ENCODE measurements around the gene STK38.
"Not testable (repeated sequence)": the region's sequence is repeated elsewhere in the genome, so short reads cannot be mapped to it uniquely, and the experiment has no call there.

The STK38 gene

DNA sequence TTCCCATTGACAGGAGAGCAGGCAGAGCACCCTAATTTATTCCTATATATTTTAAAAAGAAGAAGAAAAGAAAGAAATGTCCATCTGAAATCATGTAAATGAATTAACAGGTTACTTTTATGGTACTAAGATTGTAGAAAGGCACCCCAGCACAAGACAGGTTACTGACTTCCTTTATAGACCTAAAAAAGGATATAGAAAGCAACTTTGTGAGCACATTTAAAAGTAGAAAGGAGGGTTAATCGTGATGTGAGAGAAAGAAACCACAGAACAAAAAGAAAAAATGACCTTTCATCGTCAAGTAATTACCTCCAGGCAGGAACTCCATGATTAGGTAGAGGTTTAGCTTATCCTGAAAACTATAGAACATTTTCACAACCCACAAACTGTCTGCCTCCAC lies 29.9 kb downstream of the STK38 start:
- DNase-seq: no peak

DNA sequence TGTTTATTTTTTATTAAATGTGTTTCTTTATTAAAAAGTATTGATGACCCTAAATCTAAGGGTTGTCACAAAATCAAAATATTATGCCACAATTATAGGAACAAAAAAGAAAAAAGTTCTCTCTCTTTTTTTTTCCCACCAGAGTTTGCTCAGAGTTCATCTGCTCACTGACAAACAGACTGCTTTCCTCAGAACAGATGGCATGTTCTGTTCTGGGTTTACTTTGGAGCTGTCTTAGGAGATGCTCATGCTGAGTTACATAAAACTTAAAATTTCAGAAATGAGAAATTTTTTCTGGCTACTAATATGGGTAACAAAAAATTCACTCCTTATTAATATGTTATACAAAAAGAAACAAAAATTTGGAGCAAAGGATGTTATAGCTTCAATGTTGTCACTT lies 30.3 kb downstream of the STK38 start:
- DNase-seq: no peak

GRCh38 chr6:36516559-36516958 lies 30.7 kb downstream of the STK38 start:
- DNase-seq: no peak

GRCh38 chr6:36515844-36516243 lies 31.4 kb downstream of the STK38 start:
- DNase-seq: no peak

DNA sequence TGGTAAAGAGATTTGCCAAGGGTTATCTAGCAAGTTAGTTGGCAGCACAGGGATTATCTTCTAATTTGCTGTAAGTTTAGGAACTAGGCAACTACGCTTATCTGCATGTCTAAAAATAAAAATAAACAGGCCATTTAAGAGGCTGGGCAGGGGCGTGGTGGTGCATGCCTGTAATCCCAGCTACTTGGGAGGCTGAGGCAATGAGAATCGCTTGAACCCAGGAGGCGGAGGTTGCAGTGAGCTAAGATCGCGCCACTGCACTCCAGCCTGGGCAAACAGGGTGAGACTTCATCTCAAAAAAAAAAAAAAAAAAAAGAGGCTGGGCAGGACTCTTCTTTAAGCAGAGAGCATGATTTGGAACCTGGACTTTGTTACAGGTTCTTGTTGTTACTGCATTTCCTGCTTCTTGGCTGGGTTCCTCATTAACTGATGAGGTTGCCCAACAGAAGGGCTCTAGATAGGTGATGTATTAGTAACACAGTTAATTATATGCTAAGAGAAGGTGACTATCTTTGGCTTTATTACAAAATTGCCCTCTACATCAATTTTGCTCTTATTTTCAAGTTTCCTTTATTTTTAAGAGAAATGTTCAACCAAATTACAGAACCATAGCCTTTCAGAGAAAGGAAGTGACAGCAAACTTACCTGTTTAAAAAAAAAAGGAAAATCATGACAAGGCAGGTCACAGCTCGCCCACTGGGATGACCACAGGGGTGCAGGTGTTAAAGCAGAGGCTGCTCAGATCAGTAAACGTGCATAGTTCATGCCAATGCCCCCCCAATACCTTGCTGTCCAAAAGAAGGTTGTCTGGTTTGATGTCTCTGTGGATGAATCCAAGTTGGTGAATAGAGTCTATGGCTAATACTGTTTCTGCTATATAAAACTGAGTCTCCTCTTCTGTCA lies 32.5 kb downstream of the STK38 start:
- DNase-seq: peak; percentile 27

DNA sequence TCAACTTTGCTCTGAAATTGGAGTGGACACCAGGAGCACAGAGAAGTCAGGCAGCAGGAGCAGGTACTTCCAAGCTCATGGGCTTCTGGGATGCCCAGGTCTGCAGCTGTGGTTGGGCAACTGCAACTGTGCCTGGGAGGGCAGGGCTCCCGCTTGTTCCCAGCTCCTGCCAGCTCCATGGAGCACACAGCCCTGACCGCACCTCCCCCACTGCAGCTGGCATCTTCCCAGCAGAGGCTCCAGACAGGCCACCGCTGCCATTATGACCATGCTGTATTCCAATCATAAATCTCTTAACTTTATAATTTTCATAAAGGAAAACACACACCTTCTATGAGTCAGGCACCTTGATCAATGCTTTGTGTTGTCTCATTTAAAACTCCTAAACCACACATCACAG lies 36.9 kb downstream of the STK38 start:
- no peak for DNase-seq

- no peak for DNase-seq
Observed at GRCh38 chr6:36508532-36508931, 38.7 kb downstream of the STK38 start.

GRCh38 chr6:36506611-36507010 lies 40.7 kb downstream of the STK38 start:
- DNase-seq: no peak

DNA sequence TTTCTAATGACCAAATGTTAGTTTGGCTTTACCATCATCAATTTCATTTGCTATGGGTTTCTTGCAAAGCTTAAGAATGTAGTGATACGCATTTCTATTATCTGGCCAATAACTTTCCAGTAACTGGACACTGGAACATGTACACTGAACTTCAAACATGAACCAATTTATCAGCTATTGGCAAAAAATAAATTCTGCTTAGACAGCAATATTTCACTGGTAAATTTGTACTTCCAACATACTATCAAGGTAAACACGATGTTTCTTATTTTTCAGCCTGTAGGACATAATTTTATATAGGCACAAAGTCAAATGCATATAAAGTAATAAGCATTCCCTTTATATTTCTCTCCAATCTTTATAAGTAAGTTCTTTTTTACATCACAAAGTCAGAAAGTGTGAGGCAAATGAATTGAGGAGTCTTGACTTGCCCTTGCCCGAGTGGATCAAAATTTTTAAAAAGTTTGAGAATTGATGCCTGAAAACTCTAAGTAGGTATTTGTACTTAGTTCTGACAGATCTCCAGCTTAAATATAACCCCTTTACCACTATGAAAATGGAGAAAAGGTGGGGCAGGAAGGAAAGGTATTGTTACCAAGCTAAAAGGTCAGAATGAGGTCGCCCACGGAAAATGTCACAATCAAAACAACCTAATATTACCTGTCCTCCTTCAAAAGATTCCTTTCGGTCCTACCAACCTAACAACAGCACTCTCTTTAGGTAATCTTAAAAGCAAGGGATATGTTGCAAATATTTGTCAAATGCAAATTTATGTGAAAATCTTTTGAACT lies 41.3 kb downstream of the STK38 start:
- no peak for DNase-seq

DNA sequence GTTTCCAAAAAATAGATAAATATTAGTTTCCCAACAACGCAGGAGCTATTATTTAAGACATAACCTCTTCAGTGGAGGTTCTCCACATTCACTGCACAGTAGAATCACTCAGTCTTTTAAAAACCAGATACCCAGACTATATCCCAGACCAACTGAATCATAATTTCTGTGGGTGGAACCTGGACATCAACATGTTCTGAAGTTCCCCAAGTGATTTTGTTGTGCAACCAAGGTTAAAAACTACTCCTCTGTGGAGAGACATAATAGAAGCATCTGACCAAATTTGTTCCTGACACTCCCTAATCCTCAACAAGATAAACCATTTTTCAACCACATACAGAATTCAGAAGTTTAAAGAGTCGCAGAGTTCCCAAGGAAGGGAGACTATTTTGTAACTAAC lies 42.3 kb downstream of the STK38 start:
- no peak for DNase-seq

DNA sequence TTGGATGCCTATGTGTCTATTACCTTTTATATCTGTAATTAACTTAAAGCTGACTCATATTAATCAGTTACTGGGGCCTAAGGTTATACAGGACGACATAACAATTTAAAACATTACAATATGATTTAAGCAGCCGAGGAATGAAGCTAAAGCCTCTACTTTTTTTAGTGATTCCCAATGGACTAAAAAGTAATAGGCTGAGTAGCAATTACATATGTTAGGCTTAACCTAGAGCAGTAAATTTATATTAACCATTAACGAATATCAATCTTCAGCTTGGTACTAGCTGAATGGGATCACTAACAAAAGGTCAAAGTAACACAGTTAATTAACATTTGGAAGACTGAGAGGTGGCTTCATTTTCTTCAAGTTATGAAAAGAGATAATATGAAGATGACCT lies 43.1 kb downstream of the STK38 start:
- DNase-seq: no peak

- no peak for DNase-seq
Observed at GRCh38 chr6:36501686-36502085, 45.6 kb downstream of the STK38 start.

DNA sequence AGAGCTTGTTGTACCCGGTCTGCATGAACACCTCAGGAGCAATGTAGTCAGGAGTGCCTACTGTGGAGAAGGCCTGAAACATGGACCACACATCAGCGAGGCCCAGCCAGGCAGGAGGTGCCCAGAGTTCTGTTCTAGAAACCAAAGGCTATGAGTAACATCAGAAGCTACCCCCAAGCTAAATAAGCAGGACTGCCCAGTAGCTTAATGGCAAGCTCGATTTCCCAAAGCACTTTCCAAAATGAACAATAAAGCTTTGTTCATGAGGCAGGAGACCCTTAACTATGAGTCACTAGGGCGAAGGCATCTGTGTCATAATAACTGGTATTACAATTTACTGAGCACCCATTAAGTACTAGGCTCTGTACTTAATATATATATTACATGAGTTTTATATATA lies 47.4 kb downstream of the STK38 start:
- DNase-seq: no peak

- no peak for DNase-seq
Observed at GRCh38 chr6:36495086-36495485, 52.2 kb downstream of the STK38 start.

DNA sequence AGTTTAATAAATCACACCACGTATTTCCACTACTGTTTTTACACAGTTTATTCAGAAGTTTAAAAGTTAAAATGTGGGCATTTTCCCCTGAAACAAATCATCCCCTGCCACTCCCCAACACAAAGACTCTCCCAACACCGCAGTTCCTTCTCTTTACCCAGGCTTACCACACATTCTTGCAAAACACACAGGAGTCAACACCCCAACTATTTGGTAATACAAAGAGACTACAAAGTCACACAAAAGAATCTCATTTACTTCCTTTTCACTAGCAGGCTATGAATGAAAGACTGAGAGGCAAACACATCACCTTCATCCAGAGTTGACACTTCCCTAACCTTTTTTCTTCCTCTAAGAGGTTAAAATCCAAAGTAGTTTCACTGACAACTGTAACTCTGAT lies 53.4 kb downstream of the STK38 start:
- no peak for DNase-seq

DNA sequence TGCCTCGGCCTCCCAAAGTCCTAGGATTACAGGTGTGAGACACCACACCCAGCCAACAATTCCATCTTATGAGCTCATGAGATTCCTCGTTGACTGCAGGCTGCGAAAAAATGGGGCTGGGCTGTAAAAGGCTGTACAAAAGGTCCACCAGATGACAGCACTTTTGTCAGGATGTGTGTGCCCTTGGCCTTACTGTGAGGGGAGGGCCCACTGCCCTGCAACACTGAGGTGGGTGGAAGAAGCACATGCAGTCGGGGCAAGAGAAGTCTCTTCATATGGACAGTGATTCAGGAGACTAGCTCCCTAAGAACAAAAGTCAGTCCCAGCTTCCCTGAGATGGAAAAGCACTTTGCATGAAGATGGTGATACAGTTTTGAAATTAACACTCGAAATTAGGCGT lies 54.0 kb downstream of the STK38 start:
- no peak for DNase-seq

DNA sequence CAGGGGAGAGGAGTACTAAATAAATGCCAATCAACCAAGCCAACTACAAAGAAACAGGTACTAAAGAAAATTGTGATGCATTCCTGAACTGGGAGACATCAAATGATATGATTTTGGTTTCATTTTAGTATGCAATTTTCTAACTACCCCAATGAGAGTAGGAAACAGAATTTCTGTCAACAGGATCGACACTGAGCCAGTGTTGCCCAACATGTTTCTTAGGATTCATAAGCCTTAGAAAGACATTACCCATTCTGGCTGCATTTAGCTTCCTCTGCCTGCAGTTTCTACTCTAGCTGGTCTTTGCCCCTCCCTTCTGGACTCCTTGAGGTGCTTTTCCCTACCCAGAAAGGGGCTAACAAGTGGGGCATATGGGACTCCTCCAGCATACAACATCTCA lies 54.7 kb downstream of the STK38 start:
- DNase-seq: no peak

DNA sequence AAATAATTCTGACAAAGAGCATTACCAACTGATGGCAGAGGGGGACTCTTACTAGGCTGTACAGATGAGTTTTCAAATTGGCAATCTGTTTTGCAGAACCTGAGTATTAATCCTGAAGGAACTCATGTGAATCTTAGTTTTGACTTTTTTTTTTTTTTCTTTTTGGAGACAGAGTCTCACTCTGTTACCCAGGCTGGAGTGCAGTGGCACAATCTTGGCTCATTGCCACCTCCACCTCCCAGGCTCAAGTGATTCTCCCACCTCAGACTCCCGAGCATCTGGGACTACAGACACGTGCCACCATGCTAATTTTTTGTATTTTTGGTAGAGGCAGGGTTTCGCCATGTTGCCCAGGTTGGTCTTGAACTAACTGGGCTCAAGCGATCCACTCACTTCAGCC lies 55.2 kb downstream of the STK38 start:
- no peak for DNase-seq

- DNase-seq: no peak
Observed at GRCh38 chr6:36491378-36491965, 55.8 kb downstream of the STK38 start.

GRCh38 chr6:36489426-36489825 lies 57.9 kb downstream of the STK38 start:
- no peak for DNase-seq

DNA sequence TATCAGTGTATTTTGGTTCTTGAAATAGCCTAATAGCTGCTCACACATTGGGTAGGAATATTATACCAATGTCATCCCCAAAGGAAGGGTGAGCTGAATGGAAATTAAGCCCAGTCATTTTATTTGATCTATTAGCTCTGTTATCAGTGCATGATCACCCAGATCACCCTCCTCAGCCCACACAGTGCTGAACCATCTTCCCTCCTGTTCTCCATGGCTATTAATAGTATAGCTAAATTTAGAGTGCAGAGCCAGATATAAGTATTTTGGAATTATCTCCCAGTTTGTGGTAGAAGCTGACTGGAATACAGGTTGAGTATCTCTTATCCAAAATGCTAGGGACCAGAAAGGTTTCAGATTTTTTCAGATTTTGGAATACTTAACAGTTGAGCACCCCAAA lies 59.1 kb downstream of the STK38 start:
- DNase-seq: no peak

DNA sequence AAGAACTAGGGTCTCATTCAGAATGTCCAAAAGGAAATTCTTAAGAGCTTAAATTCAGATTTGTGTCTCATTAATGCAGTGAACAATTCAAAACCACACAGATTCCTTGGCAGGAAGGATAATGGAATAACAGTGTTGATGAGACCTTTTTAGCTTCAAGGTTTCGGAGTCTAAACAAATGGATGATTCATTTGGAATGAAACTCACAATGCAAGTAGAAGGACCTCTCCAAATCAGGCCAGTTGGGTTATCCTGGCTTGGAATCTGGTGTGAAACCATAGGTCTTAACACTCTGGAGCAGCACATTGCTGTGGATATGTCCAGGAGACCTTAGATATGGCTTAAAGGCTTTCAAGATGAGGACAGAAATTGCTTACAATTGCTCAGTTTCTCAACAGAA lies 59.6 kb downstream of the STK38 start:
- no peak for DNase-seq

DNA sequence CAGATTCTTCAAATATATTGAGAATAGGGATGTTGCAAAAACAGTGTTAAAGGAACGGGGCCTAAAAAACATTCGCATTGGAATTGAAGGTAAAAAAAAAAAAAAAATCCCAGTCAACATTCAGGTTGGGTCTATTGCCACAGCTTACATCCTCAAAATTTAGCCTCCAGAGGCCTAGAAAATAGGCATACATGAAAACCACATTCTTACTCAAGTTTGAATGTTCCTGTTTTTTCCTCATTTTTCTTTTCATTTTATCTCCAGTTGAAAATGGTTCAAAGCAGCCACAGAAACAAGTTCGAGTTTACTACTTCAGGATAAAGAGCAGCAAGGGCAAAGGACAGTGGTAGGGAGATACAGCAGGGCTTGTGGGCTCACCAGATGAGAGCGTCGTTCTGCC lies 62.5 kb downstream of the STK38 start:
- no peak for DNase-seq

- not testable (repeated sequence) for DNase-seq
Observed at GRCh38 chr6:36483326-36483725, 64.0 kb downstream of the STK38 start.

Data from NCI-H69 (cell line).